HG03108 (cell line): Measurements from ENCODE around the gene TMPO.
A peak's percentile ranks its signal among the peaks of the same experiment; 100 is the strongest.
"Not testable (repeated sequence)": the region's sequence is repeated elsewhere in the genome, so short reads cannot be mapped to it uniquely, and the experiment has no call there.

Experiments used
- ATAC-seq: cut with Tn5 transposase; IDR thresholded peaks from one replicate; pipeline ENCODE4 v1.9.1; 2021; ENCODE audit warnings: moderate library complexity; ENCODE audit not compliant: unreplicated experiment

Gene TMPO

DNA sequence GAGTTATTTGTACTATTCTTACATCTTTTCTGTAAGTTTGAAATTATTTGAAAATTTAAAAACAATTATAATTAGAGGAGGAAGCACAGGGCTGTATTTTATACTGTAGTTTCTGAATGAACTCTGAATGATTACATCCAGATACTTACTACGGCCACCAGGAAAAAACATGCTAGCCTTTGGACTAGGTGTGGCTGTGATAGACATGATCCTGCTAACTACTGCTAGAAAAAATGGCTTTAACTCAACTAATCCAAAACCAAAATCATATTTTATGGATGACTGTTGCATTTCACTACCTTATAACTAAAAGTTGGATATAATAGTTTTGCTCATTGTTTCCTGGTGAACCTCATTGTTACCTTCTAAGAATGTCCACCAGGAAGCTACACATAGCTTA is 63.0 kb downstream of the TMPO start:
- no peak for ATAC-seq

DNA sequence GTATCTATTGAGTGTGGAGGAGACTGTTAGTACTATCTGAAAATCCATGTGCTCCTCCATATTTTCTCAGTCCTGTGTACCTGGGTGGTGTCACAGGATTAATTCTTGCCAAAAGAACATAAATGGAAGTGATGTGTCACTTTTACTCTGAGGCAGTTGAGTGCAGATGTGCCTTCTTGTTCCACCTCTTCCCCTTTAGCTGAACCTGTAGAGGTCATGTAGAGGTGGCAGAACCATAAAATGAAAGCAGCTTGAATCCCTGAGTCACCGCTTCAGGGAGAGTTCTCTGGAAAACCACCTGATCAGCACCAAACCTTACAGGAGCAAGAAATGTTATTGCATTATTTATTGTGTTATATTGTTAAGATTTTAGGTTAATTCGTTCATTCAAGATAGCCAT is 63.4 kb downstream of the TMPO start:
- ATAC-seq, result no peak

DNA sequence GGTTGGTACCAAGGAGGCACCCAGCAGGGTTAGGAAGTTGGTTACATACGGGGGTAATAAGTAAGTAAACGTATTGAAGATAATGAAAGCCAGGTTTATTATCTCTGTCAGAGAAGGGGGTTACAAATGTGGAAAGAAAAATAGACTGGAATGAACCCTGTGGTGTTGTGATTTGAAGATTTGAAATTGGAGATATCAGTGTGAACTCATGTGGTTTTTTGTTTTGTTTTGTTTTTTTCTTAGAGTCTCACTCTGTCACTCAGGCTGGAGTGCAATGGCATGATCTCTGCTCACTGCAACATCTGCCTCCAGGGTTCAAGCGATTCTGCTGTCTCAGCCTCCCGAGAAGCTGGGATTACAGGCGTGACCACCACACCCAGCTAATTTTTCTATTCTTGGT is 64.0 kb downstream of the TMPO start:
- no peak for ATAC-seq

DNA sequence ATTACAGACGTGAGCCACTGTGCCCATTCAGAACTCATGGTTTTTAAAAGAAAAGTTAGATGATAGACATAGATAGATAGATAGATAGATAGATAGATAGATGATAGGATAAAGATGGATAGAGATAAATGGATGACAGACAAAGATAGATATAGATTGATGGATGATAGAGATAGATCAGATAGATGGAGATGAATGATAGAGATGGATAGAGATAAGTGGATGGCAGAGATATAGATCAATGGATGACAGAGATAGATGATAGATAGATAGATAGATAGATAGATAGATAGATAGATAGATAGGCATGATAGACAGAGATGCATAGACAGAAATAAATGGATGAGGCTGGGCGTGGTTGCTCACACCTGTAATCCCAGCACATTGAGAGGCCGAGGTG is 64.4 kb downstream of the TMPO start:
- no peak for ATAC-seq

DNA sequence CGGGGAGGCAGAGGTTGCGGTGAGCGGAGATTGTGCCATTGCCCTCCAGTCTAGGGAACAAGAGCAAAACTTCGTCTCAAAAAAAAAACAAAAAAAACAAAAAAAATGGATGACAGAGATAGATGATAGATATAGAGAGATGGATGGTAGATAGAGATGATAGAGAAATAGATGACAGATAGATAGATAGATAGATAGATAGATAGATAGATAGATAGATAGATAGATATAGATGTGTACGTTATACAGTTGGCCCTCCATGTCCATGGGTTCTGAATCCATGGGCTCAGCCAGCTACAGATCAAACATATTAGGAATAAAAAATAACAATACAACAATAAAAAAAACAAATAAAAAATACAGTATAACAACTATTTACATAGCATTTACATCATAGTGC is 65.3 kb downstream of the TMPO start:
- ATAC-seq, result no peak

DNA sequence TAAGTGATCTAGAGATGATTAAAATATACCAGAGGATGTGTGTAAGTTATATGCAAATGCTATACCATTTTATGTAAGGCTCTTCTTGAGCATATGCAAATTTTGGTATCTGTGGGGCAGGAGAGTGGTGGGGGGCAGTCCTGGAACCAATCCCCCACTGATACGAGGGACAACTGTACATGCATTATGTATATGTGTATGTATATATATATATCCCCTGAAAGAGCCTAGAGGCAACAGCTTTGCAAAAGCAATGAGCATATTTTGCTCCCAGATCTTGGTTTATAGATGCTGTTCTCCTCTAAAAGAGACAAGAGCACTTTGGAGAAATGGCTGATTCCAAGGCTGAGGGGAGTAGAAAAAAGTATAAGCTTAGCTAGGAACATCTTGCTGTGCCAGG is 65.7 kb downstream of the TMPO start:
- ATAC-seq, result no peak

DNA sequence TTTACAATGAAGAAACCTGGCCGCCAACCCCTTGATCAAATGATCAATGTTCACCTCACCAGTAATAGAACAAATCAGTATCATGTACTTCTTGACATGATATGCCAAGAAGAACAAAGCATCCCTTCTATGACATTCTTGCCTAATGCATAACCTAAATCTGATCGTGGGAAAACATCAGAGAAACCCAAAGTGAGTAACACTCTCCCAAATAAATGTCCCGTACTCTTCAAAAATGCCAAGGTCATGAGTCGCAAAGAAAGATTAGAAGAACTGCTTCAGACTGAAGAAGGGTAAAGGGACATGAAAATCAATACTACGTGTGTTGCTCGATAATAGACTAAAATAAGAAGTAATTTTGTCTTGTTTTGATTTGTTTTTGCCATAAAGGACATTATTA is 66.7 kb downstream of the TMPO start:
- ATAC-seq, result no peak

DNA sequence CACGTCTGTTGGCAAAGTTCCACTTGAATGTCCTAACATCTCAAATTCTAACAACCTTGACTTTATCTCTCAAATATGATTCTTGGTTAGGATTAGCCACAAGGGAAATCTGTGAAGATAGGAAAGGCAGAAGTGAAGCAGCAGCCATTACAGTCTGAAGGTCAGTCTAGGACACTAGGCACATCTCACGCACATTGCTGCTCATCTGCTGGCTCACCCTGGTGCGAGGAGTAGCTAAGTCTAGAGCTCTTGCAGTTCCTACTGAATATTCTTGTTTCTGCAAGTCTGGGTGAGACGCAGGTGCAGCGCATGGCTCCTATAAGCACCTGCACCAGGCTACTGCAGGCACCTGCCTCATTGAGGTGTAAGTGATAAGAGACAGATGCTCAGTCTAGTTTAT is 71.7 kb downstream of the TMPO start:
- no peak for ATAC-seq

DNA sequence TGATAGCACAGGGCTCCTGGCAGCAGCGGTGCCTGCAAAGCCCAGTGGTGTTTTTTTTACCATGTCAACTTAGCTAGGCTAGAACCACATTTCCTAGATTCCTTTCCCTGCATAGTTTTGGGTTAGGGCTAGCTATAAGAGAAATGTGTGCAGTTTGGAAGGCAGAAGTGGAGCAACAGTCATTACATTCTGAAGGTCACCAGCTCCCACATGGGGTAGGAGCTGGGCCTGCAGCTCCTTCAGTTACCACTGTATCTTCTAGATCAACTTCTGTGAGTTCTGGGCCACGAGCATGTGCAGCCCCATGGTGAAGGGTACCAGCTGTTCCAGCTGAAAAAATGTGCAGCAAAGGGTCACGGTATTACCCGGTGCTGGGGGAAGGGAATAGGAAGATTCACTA is 75.8 kb downstream of the TMPO start:
- ATAC-seq, result no peak

DNA sequence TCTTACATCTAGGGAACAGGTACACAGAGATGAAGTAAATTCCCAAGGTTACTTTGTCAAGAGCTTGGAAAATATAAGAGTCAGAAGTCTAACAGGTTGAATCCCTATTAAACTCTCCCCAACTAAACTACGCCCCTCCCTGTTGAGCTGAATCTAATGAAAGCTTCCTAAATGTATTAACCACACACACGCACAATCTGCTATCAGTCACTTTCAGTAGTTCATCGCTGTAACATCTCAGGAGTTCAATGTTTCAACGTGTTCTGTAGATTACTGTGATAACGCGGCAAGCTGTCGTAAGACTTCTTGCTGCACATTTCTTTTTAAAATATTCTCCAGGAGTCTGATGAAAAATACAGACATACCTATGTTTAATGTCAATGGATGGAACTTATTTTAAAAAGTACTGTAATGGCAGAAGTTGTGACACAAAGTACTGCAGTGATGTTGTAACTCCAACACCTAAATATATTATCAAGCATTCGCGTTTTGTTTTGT is 77.5 kb downstream of the TMPO start:
- ATAC-seq, result no peak

DNA sequence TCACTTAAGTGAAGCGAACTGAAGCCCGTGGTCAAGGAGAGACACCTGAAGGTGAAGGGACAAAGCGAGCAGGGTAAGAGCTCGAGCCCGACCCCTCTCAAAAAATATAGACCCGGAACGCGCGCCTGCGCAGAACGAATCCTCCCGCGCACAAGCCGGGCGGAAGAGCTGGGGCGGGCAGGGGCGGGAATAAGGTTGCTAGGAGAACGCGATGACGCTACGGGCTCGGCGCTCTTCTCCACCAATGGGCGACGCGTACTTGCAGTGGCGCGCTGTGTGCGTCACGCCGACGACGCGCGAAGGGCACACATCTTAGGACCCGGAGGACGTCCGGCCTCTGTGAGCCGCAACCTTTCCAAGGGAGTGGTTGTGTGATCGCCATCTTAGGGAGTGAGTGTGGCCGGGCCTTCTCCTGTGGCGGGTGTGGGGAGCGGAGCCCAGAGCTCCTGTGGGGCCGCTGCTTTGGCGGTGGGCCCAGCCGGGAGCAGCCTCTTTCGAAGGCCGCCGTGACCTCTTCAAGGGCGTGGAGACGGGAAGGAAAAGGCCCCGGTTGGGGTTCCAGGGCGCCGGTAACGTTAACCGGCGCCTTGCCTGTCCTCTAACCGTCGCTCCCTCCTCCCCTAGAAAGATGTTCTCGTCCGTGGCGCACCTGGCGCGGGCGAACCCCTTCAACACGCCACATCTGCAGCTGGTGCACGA is 78.1 kb downstream of the TMPO start, which contains the start of gene SLC25A3:
Gene SLC25A3, plus strand, starts transcription at position 336 of the 699 bp plus-strand sequence. Its CDS starts 293 bp downstream, at position 629.
- ATAC-seq, result peak; percentile 100

DNA sequence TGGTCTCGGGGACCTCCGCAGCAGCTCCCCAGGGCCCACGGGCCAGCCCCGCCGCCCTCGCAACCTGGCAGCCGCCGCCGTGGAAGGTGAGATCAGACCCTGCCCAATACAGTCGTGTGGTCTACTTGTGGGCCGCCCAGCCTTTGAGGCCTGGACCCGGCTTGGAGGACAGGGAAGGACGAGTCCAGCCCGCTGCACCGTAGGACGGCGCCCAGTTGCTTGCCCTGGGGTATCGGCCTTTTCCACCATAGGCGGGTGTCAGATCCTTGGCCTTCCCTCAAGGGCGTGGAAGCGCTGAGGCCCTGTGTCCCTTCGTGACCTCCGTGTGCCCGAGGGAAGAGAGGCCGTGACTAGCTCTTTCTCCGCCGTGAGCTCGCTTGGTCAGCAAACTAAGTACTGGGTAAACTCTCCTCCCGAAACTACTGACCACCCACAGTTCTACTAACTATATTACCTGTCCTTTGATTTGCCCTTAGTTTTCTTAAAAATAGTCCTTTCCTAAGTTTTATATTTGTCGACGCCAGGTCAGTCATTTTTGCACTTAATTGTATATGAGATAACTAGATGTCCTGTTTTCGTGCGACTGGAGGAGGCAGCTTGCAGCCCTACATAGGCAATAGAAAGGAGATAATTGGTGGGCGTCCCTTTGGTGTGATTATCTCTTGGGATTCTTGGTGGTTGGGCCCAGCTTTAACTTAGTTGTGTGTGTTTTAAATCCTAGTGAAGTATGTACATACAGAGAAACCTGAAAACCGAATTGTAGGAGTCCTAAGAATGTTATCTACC is 78.9 kb downstream of the TMPO start:
- ATAC-seq, result no peak

DNA sequence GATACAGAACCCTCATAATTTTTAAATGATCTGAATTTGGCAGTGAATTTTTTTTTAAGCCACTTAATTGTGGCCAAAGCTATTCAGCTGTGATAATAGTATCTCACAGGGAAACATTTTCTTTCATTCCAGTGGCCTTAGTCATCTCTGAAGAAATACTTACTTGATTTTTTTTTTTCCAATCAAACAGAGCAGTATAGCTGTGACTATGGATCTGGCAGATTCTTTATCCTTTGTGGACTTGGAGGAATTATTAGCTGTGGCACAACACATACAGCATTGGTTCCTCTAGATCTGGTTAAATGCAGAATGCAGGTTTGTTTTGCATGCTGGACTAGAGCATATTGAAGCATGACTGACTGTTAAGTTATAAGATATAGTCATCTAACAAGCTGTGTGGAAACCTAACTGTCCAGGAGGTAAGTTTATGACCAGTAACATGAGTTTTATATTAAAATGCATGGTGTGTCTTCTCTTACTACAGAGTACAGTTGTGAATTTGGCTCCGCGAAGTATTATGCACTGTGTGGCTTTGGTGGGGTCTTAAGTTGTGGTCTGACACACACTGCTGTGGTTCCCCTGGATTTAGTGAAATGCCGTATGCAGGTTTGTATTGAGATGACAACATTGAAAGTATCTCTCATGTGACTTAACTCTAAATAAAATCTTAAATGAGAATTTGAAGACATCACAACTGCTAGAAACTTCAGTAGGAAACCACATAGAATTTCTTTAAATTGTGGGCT is 80.0 kb downstream of the TMPO start:
- ATAC-seq, result no peak

DNA sequence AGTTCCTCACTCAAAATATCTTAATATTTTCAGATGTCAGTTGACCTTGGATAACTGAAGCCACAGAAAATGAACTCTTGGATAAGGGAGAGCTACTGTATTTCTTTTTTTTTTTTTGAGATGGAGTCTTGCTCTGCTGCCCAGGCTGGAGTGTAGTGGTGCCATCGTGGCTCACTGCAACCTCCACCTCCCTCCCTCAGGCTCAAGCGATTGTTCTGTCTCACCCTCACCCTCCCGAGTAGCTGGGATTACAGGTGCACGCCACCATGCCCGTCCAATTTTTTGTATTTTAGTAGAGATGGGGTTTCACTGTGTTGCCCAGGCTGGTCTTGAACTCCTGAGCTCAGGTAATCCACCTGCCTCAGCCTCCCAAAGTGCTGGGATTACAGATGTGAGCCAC is 81.9 kb downstream of the TMPO start:
- not testable (repeated sequence) for ATAC-seq
